ENCODE results near the gene KCTD14. TPM values are rescaled to one million over a fixed set of nuclear protein-coding genes. Genes with fewer than 3 reads are reported as not detected.

KCTD14 gene
- polyA plus RNA-seq, 2 of the 4 experiments (the other 2 are of a cell fraction) = 2.7 to 3.2 TPM

DNA sequence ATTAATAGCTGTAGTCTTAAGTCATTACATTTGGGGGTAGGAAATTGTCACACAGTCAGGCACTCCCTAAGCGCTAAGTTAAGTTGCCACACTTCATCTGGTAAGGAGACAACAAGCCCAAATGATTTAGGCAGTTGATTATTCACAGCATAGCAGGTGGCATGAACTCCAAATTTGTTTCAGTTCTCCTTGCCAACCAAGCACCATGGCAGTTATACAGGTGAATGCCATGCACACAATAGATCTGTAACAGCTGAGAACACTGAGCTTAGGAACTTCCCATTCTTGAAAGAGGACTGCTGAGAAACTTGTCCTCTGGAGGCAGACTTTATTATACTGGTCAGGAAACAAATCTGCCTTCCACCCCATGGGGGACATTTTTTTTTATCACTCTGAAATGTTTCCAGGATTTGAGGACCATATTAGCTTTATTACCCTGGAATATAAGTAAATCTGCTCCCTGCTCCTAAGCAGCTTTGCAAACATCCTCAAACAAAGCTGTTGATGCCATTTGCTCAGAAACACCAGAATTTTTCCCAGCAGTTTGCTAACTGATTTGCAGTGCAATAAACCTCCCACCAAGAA, 23.5 kb downstream of the KCTD14 start:
- ChIA-PET POLR2A (no interaction called here), CTCF (interaction anchor here (0.6 to 5.9 kb wide), 23 partner anchors 9 to 260 kb away, joined by 3 to 47 read pairs (median 5); no protein-coding TSS in a partner anchor)
- WGBS (ENCODE audit: missing lambda C conversion rate) = 100% methylated on average over 1 of the region's 1 CpG
- H3K4me3 ChIP-seq = no peak overlapping the region
- no peak for TF ChIP-seq SMC3 (IDR thresholded peaks at IDR 0.05)
- TF ChIP-seq ZNF302 (CRISPR knock-in tag; IDR thresholded peaks at IDR 0.05) = no peak
- no peaks in the 10 kb centered on the region for H3K9me3 ChIP-seq
- no peak for DNase-seq (ENCODE audit: low read depth in 1 of 2, low spot score in 1 of 2)
- FAIRE-seq = no peak
- H3K4me2 ChIP-seq = no peak overlapping the region
- no peak for ATAC-seq
- H3K4me1 ChIP-seq = 0 out of 3 replicates have a peak, but pooled peaks cover 4% of the 10 kb centered on the region
- no peak overlapping the region for H3K27ac ChIP-seq

DNA sequence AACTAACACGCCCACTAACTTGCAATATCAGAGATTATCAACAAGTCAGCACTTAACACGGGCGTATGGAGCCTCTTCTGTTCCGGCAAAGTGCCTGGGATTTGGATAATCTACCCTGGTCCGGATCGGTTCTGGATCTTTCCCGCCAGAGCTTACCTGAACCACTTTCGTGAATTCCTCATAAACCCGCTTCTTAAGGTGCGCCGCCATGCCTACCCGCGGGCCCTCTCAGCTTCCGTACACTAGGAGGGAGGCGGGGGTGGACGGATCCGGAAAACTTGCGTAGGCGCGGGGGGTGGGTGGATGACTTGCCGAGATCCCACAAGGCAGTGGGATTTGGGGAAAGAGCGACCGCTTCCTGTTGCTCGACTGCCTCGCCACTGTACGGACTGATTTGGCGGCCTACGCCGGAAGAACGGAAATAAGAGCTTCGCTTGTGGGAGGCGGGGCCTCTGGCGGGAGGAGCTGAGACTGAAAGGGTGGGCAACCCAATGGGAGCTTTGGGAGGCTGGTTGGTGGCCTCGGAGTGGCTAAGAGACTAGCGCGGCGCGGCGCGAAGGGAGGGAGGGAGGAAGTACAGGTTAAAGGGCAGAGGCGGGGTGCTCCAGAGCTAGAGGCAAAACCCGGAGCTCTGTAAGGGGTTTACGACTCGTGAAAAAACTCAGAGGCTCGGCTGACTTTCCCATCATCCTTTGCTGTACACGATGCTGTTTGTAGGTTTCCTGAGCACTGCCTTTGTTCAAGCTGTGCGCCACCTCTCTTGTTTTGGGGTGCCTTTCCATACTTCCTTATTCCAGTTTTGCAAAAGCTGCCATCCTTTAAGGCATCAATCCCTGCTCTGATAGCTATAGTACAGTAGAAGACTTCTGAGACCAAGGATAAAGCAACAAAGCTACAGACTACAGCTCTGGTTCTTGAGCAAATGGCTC, 28.4 kb downstream of the KCTD14 start, which contains the start of gene INTS4:
Gene INTS4 (minus strand): TSS at position 235 of the 929 bp plus-strand sequence. CDS start 25 bp downstream, at position 210.
- Histone ChIP-seq H3K4me2 (peak within 1 kb of the TSS; percentile 89), H3K27ac (peak within 1 kb of the TSS; percentile 82 to 87), H3K9me3 (no peaks in the 10 kb centered on the region), H3K4me3 (peak within 1 kb of the TSS; percentile 71), H3K4me1 (peaks cover 13% of the 10 kb centered on the region)
- CTCF ChIA-PET = interaction anchor here (0.6 to 1.8 kb wide), 9 partner anchors 9 to 221 kb away, joined by 3 to 7 read pairs (median 4); no protein-coding TSS in a partner anchor
- DNase-seq (ENCODE audit: low read depth in 1 of 2, low spot score in 1 of 2) (peak; percentile 95 to 100), ATAC-seq (peak; percentile 99), FAIRE-seq (no peak)
- 1% methylated on average over 45 of the region's 47 CpGs for WGBS (ENCODE audit: missing lambda C conversion rate)
- POLR2A ChIA-PET = interaction anchor here (0.6 to 1.8 kb wide), 23 partner anchors 10 to 580 kb away, joined by 3 to 18 read pairs (median 4); partner anchors contain the start of genes ALG8, CLNS1A and NARS2
- TF ChIP-seq, protein P1, sequence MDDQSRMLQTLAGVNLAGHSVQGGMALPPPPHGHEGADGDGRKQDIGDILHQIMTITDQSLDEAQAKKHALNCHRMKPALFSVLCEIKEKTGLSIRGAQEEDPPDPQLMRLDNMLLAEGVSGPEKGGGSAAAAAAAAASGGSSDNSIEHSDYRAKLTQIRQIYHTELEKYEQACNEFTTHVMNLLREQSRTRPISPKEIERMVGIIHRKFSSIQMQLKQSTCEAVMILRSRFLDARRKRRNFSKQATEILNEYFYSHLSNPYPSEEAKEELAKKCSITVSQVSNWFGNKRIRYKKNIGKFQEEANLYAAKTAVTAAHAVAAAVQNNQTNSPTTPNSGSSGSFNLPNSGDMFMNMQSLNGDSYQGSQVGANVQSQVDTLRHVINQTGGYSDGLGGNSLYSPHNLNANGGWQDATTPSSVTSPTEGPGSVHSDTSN (IDR thresholded peaks at IDR 0.05) = peak; percentile 87
- TF ChIP-seq, protein P2, sequence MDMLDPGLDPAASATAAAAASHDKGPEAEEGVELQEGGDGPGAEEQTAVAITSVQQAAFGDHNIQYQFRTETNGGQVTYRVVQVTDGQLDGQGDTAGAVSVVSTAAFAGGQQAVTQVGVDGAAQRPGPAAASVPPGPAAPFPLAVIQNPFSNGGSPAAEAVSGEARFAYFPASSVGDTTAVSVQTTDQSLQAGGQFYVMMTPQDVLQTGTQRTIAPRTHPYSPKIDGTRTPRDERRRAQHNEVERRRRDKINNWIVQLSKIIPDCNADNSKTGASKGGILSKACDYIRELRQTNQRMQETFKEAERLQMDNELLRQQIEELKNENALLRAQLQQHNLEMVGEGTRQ (IDR thresholded peaks at IDR 0.05) = no peak
- TF ChIP-seq, protein P3, sequence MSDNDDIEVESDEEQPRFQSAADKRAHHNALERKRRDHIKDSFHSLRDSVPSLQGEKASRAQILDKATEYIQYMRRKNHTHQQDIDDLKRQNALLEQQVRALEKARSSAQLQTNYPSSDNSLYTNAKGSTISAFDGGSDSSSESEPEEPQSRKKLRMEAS (IDR thresholded peaks at IDR 0.05) = peak; percentile 82
- TF ChIP-seq RARB (CRISPR knock-in tag; IDR thresholded peaks at IDR 0.05) = no peak
- TF ChIP-seq ZC3H11A (IDR thresholded peaks at IDR 0.05) = no peak
- peak; percentile 58 for TF ChIP-seq RFX5 (IDR thresholded peaks at IDR 0.05)
- peak; percentile 38 for TF ChIP-seq CHD2 (IDR thresholded peaks at IDR 0.05; ENCODE audit: low read length, partially characterized antibody)
- TF ChIP-seq, protein P4, sequence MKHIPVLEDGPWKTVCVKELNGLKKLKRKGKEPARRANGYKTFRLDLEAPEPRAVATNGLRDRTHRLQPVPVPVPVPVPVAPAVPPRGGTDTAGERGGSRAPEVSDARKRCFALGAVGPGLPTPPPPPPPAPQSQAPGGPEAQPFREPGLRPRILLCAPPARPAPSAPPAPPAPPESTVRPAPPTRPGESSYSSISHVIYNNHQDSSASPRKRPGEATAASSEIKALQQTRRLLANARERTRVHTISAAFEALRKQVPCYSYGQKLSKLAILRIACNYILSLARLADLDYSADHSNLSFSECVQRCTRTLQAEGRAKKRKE (CRISPR knock-in tag; IDR thresholded peaks at IDR 0.05; ENCODE audit: low read depth) = peak; percentile 81; the same call in 1 of the 2 replicates
- TF ChIP-seq, protein P5, sequence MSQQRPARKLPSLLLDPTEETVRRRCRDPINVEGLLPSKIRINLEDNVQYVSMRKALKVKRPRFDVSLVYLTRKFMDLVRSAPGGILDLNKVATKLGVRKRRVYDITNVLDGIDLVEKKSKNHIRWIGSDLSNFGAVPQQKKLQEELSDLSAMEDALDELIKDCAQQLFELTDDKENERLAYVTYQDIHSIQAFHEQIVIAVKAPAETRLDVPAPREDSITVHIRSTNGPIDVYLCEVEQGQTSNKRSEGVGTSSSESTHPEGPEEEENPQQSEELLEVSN (IDR thresholded peaks at IDR 0.05; ENCODE audit: borderline replicate concordance, low read depth) = peak; percentile 38; the same call in 1 of the 2 replicates
- peak; percentile 71; the same call in 1 of the 2 replicates for TF ChIP-seq HOXB5 (CRISPR knock-in tag; IDR thresholded peaks at IDR 0.05)
- no peak for TF ChIP-seq ZSCAN20 (CRISPR knock-in tag; IDR thresholded peaks at IDR 0.05)
- peak in 1 of 2 experiments; percentile 54; a peak in 1 of 4 replicates for TF ChIP-seq CEBPB (IDR thresholded peaks at IDR 0.05)
- TF ChIP-seq, protein P6, sequence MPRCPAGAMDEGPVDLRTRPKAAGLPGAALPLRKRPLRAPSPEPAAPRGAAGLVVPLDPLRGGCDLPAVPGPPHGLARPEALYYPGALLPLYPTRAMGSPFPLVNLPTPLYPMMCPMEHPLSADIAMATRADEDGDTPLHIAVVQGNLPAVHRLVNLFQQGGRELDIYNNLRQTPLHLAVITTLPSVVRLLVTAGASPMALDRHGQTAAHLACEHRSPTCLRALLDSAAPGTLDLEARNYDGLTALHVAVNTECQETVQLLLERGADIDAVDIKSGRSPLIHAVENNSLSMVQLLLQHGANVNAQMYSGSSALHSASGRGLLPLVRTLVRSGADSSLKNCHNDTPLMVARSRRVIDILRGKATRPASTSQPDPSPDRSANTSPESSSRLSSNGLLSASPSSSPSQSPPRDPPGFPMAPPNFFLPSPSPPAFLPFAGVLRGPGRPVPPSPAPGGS (IDR thresholded peaks at IDR 0.05) = no peak; the same call in 1 of the 3 replicates
- peak; percentile 65; the same call in 1 of the 2 replicates for TF ChIP-seq MYC (IDR thresholded peaks at IDR 0.05; ENCODE audit: borderline replicate concordance, low read length)
- peak; percentile 75 for TF ChIP-seq POLR2A (IDR thresholded peaks at IDR 0.05; ENCODE audit: low read length)
- peak; percentile 19 to 92; a peak in 3 of 5 replicates for TF ChIP-seq JUN (IDR thresholded peaks at IDR 0.05)
- TF ChIP-seq KDM1A (IDR thresholded peaks at IDR 0.05; ENCODE audit: low read depth) = no peak
- peak; percentile 77 for TF ChIP-seq PHF8 (IDR thresholded peaks at IDR 0.05; ENCODE audit: borderline replicate concordance, low read depth)
- TF ChIP-seq, protein P7, sequence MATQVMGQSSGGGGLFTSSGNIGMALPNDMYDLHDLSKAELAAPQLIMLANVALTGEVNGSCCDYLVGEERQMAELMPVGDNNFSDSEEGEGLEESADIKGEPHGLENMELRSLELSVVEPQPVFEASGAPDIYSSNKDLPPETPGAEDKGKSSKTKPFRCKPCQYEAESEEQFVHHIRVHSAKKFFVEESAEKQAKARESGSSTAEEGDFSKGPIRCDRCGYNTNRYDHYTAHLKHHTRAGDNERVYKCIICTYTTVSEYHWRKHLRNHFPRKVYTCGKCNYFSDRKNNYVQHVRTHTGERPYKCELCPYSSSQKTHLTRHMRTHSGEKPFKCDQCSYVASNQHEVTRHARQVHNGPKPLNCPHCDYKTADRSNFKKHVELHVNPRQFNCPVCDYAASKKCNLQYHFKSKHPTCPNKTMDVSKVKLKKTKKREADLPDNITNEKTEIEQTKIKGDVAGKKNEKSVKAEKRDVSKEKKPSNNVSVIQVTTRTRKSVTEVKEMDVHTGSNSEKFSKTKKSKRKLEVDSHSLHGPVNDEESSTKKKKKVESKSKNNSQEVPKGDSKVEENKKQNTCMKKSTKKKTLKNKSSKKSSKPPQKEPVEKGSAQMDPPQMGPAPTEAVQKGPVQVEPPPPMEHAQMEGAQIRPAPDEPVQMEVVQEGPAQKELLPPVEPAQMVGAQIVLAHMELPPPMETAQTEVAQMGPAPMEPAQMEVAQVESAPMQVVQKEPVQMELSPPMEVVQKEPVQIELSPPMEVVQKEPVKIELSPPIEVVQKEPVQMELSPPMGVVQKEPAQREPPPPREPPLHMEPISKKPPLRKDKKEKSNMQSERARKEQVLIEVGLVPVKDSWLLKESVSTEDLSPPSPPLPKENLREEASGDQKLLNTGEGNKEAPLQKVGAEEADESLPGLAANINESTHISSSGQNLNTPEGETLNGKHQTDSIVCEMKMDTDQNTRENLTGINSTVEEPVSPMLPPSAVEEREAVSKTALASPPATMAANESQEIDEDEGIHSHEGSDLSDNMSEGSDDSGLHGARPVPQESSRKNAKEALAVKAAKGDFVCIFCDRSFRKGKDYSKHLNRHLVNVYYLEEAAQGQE (IDR thresholded peaks at IDR 0.05) = peak; percentile 55; the same call in 1 of the 2 replicates
- no peak for TF ChIP-seq FOSL2 (IDR thresholded peaks at IDR 0.05)
- TF ChIP-seq FOSL2 (CRISPR knock-in tag; IDR thresholded peaks at IDR 0.05) = 0 out of 2 replicates have a peak, but pooled peaks have one; percentile 22
- no peak for TF ChIP-seq ZFP36 (IDR thresholded peaks at IDR 0.05; ENCODE audit: borderline replicate concordance, partially characterized antibody)
- TF ChIP-seq ZNF302 (CRISPR knock-in tag; IDR thresholded peaks at IDR 0.05) = no peak
- peak; percentile 63 for TF ChIP-seq KDM5A (IDR thresholded peaks at IDR 0.05)
